WTC11 (cell line): Measurements from ENCODE around the gene IQCK. TPM values are rescaled to one million over a fixed set of nuclear protein-coding genes. Genes with fewer than 3 reads are reported as not detected.

Source experiments
- ATAC-seq: fragments of 200-7000 bp; cut with Tn5 transposase; 2 replicates; pipeline ENCODE4 v1.10.0; 2021; ENCODE audit warnings: mild to moderate bottlenecking, moderate library complexity
- CTCF ChIA-PET: fragments of 300-600 bp; sonication (Branson Sonifier 250); formaldehyde crosslinking; loops from one replicate; lab custom pipeline; 2021; ENCODE audit warnings: antibody characterized with exemption; lab: Charles Lee
- POLR2A ChIA-PET: fragments of 350-600 bp; sonication (Branson Sonifier 250); formaldehyde crosslinking; loops from one replicate; lab custom pipeline; 2021; ENCODE audit warnings: antibody characterized with exemption; lab: Charles Lee
- DNase-seq: peaks from one replicate; pipeline ENCODE4 v3.0.0; 2021; ENCODE audit warnings: low spot score
- H3K27ac Mint-ChIP-seq: 2 replicates; pipeline ENCODE4 v1.8.0; 2021; ENCODE audit warnings: mixed read lengths
- H3K27me3 Mint-ChIP-seq: 2 replicates; pipeline ENCODE4 v1.8.0; 2021; ENCODE audit warnings: low read depth, mild to moderate bottlenecking, moderate library complexity, mixed read lengths
- H3K36me3 Mint-ChIP-seq: 2 replicates; pipeline ENCODE4 v1.8.0; 2021; ENCODE audit warnings: mixed read lengths
- H3K4me1 Mint-ChIP-seq: 2 replicates; pipeline ENCODE4 v1.8.0; 2022; ENCODE audit warnings: mixed read lengths
- H3K4me3 Mint-ChIP-seq: 2 replicates; pipeline ENCODE4 v1.8.0; 2021; ENCODE audit warnings: mild to moderate bottlenecking, moderate library complexity, mixed read lengths
- H3K9me3 Mint-ChIP-seq: 2 replicates; pipeline ENCODE4 v1.8.0; 2021; ENCODE audit warnings: mixed read lengths
- CBFB ChIP-seq: sonication (generic); formaldehyde crosslinking; IDR thresholded peaks from 2 replicates; pipeline ENCODE4 v1.8.1; 2022; ENCODE audit warnings: mild to moderate bottlenecking, low read depth, missing genetic modification reagents
- CREM ChIP-seq: sonication (generic); formaldehyde crosslinking; IDR thresholded peaks from 2 replicates; pipeline ENCODE4 v1.8.1; 2022; ENCODE audit warnings: mild to moderate bottlenecking, missing genetic modification reagents, moderate library complexity
- E2F1 ChIP-seq: sonication (generic); formaldehyde crosslinking; IDR thresholded peaks from 2 replicates; pipeline ENCODE4 v1.8.0; 2022; ENCODE audit warnings: mild to moderate bottlenecking, missing genetic modification reagents
- ELF4 ChIP-seq: sonication (generic); formaldehyde crosslinking; IDR thresholded peaks from 2 replicates; pipeline ENCODE4 v1.8.1; 2022; ENCODE audit warnings: low read depth, mild to moderate bottlenecking, moderate library complexity, missing genetic modification reagents
- ESRRA ChIP-seq: sonication (generic); formaldehyde crosslinking; IDR thresholded peaks from 2 replicates; pipeline ENCODE4 v1.8.1; 2022; ENCODE audit warnings: mild to moderate bottlenecking, missing genetic modification reagents, borderline replicate concordance
- HMGA2 ChIP-seq: fragments of 250-450 bp; sonication (Bioruptor Pico); IDR thresholded peaks from 2 replicates; pipeline ENCODE4 v1.4.0; 2021; ENCODE audit warnings: mild to moderate bottlenecking, moderate library complexity
- HMGXB4 ChIP-seq: sonication (generic); formaldehyde crosslinking; IDR thresholded peaks from 2 replicates; pipeline ENCODE4 v1.8.1; 2023; ENCODE audit warnings: mild to moderate bottlenecking, moderate library complexity, missing genetic modification reagents
- JUN ChIP-seq: sonication (generic); formaldehyde crosslinking; IDR thresholded peaks from 2 replicates; pipeline ENCODE4 v1.8.0; 2023; ENCODE audit warnings: mild to moderate bottlenecking, missing genetic modification reagents
- MLX ChIP-seq: sonication (generic); formaldehyde crosslinking; IDR thresholded peaks from 2 replicates; pipeline ENCODE4 v1.8.1; 2023; ENCODE audit warnings: mild to moderate bottlenecking, missing genetic modification reagents, moderate library complexity
- NFATC4 ChIP-seq: fragments of 250-450 bp; sonication (Bioruptor Pico); IDR thresholded peaks from 2 replicates; pipeline ENCODE4 v1.9.0; 2021; ENCODE audit warnings: mild to moderate bottlenecking
- NFE2L1 ChIP-seq: sonication (generic); formaldehyde crosslinking; IDR thresholded peaks from 2 replicates; pipeline ENCODE4 v1.8.1; 2023; ENCODE audit warnings: missing genetic modification reagents
- OVOL2 ChIP-seq: fragments of 250-450 bp; sonication (Bioruptor Pico); IDR thresholded peaks from 2 replicates; pipeline ENCODE4 v1.9.0; 2021; ENCODE audit warnings: mild to moderate bottlenecking, borderline replicate concordance
- PREB ChIP-seq: sonication (generic); formaldehyde crosslinking; IDR thresholded peaks from 2 replicates; pipeline ENCODE4 v1.8.1; 2022; ENCODE audit warnings: mild to moderate bottlenecking, missing genetic modification reagents, moderate library complexity, borderline replicate concordance
- RORB ChIP-seq: fragments of 250-450 bp; sonication (Bioruptor Pico); IDR thresholded peaks from 2 replicates; pipeline ENCODE4 v1.9.0; 2021; ENCODE audit warnings: mild to moderate bottlenecking
- SOX15 ChIP-seq: fragments of 250-450 bp; sonication (Bioruptor Pico); IDR thresholded peaks from 2 replicates; pipeline ENCODE4 v1.9.0; 2021; ENCODE audit warnings: mild to moderate bottlenecking
- SP1 ChIP-seq: sonication (generic); formaldehyde crosslinking; conservative IDR thresholded peaks from 2 replicates; pipeline ENCODE4 v1.8.1; 2022; ENCODE audit warnings: missing genetic modification reagents
- TEAD1 ChIP-seq: sonication (generic); formaldehyde crosslinking; IDR thresholded peaks from 2 replicates; pipeline ENCODE4 v1.8.0; 2022; ENCODE audit warnings: mild to moderate bottlenecking, missing genetic modification reagents
- TP53 ChIP-seq: sonication (generic); formaldehyde crosslinking; IDR thresholded peaks from 2 replicates; pipeline ENCODE4 v1.8.1; 2023; ENCODE audit warnings: mild to moderate bottlenecking, missing genetic modification reagents
- ZMAT4 ChIP-seq: fragments of 250-450 bp; sonication (Bioruptor Pico); IDR thresholded peaks from 2 replicates; pipeline ENCODE4 v1.9.0; 2021; ENCODE audit warnings: mild to moderate bottlenecking
- ZNF138 ChIP-seq: sonication (generic); formaldehyde crosslinking; conservative IDR thresholded peaks from 2 replicates; pipeline ENCODE4 v1.8.1; 2022; ENCODE audit warnings: mild to moderate bottlenecking, moderate library complexity, missing genetic modification reagents
- ZNF317 ChIP-seq: sonication (generic); formaldehyde crosslinking; IDR thresholded peaks from 2 replicates; pipeline ENCODE4 v1.8.1; 2023; ENCODE audit warnings: low read depth, mild to moderate bottlenecking, moderate library complexity, missing genetic modification reagents, borderline replicate concordance
- ZNF396 ChIP-seq: fragments of 250-450 bp; sonication (Bioruptor Pico); IDR thresholded peaks from 2 replicates; pipeline ENCODE4 v1.8.0; 2021; ENCODE audit warnings: mild to moderate bottlenecking, moderate library complexity, borderline replicate concordance
- ZNF512 ChIP-seq: sonication (generic); formaldehyde crosslinking; IDR thresholded peaks from 2 replicates; pipeline ENCODE4 v1.8.1; 2022; ENCODE audit warnings: missing genetic modification reagents, borderline replicate concordance
- total RNA-seq: library from RNA; stranded (reverse); gene quantifications from 3 replicates; pipeline ENCODE4 v1.2.3, GENCODE V29; 2021

IQCK gene
- total RNA-seq, 1 experiment from 2014 or later, result 5.8 TPM

- TF ChIP-seq MLX (CRISPR knock-in tag) (no peak), ZNF396 (CRISPR knock-in tag) (no peak), SOX15 (CRISPR knock-in tag) (no peak), ESRRA (CRISPR knock-in tag) (no peak)
These were observed 124.5 kb downstream of the IQCK start (continued) for GRCh38 chr16:19842426-19843157.

- POLR2A ChIA-PET, result no interaction called here
- no peaks in the 10 kb centered on the region for H3K9me3 Mint-ChIP-seq
- H3K4me1 Mint-ChIP-seq, result peaks cover 5% of the 10 kb centered on the region
- ATAC-seq, result no peak
- H3K27ac Mint-ChIP-seq, result no peak overlapping the region
- no peaks in the 10 kb centered on the region; the same call in 1 of the 2 replicates for H3K27me3 Mint-ChIP-seq
- TF ChIP-seq ZNF138 (CRISPR knock-in tag), result no peak
- TF ChIP-seq TP53 (CRISPR knock-in tag), result no peak
- TF ChIP-seq JUN (CRISPR knock-in tag), result no peak
- no peak for TF ChIP-seq E2F1 (CRISPR knock-in tag)
- no peak for TF ChIP-seq HMGXB4 (CRISPR knock-in tag)
- TF ChIP-seq TEAD1 (CRISPR knock-in tag), result no peak
- TF ChIP-seq ELF4 (CRISPR knock-in tag), result no peak
- no peak for TF ChIP-seq NFE2L1 (CRISPR knock-in tag)
- TF ChIP-seq RORB (CRISPR knock-in tag), result no peak
- TF ChIP-seq ZNF317 (CRISPR knock-in tag), result no peak
- no peak for TF ChIP-seq HMGA2 (CRISPR knock-in tag)
- no peak for TF ChIP-seq PREB (CRISPR knock-in tag)
- no peak for TF ChIP-seq CREM (CRISPR knock-in tag)
- TF ChIP-seq SP1 (CRISPR knock-in tag), result no peak
- no peak for TF ChIP-seq NFATC4 (CRISPR knock-in tag)
- TF ChIP-seq CBFB (CRISPR knock-in tag), result no peak
- TF ChIP-seq ZNF512 (CRISPR knock-in tag), result no peak
- no peak for TF ChIP-seq ZMAT4 (CRISPR knock-in tag)
- no peak for TF ChIP-seq OVOL2
- CTCF ChIA-PET, result no interaction called here
- no peak overlapping the region for H3K4me3 Mint-ChIP-seq
- H3K36me3 Mint-ChIP-seq, result no peaks in the 10 kb centered on the region
- DNase-seq, result no peak
These were observed 125.3 kb downstream of the IQCK start for GRCh38 chr16:19843371-19843770.
